Measurements from ENCODE around the gene EMX1.

GRCh38 chr2:72943540-72944395, 26.4 kb downstream of the EMX1 start:
- TF ChIP-seq CTCF (IDR thresholded peaks at IDR 0.05) (no peak), POLR2A (IDR thresholded peaks at IDR 0.05) (no peak)

Measured in ovary (tissue), 3 donors.